NCI-H1694 (cell line): Measurements from ENCODE around the gene COL13A1.

Source experiments
- DNase-seq: peaks from one replicate; lab custom pipeline; 2025; lab: John Stamatoyannopoulos, UW

The COL13A1 gene

DNA sequence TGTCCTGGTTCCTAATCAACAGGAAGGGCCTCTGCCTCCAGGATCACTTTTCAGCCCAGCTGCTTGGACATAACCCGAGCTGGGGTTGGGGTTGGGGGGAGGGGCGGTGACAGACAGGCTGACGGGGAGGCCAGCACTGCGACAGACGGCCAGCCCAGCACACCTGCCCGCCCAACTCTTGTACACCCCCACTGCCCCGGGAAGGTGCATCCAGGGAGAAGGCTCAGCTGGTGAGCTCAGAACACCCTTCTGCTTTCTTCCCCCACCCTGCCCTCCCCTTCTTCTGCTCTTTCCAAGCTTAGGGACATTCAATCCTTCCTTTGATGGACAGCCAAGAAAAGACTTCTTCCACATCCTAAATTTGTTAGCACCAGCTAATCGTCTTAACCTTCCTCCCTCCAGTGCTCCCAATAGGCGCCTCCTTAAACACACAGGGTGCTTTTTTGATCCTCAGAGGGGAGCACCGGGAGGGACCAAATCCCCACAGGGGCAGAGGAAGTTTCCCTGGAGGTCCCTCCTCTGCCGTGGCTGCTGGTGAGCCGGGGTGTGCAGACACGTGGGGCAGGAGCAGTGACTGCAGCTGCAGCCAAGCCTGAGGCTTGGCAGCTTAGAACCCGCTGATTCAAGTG, 44.7 kb downstream of the COL13A1 start:
- no peak for DNase-seq

DNA sequence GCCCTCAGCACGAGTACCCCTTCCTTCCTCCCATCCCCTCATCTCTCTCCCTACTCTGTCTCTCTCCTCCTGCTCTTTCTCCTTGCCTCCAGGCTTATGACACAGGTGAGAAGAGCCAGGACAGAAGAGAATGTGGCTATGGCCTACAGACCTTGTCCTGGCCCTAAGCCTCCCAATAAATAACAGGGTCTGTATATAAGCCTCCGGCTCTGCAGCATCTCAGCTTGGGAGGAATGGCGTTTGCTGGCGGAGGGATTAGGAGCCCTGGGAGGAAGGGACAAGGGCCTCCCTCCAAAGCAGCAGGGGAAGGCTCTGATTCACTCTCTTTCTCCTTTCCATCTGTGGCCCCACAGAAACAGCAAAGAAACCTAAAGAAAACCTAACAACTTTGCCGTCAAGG, 45.8 kb downstream of the COL13A1 start:
- DNase-seq = no peak

DNA sequence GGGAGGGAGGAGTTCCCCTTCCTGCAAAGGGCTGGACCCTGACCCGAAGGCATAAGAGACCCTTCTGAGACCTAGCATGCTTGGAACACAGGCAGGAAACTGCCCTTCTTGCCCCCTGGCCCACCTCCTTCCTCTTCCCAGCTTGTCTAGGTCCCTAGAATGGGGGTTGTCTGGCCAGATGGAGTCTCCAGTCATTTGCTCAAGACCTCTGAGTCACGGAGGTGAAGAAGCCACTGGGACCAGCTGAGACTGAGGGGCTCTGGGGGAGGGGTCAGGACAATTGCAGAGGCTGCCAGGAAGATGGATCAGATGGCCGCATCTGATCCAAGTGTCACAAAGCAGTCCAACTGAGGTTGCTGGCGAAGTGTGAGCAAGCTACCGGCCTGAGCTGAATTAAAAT, 46.2 kb downstream of the COL13A1 start:
- no peak for DNase-seq

DNA sequence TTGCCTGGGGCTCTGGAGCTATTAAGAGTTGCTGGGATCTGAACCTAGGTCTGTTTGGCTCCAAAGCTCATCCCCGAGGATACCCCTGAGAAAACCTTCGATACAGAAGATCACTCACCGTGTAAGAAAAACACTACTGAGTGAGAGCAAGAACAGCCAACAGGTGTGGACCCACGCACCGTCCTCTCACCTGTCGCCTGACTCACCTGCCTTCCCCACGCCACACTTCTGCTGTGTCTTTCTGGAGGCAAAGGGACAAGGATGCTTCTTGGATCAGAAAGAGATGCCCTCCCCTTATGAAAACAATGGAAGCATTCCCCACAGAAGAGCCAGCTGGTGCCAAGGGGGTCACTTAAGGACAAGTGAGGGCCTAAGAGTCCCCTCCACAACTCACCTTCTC, 46.7 kb downstream of the COL13A1 start:
- DNase-seq = no peak

DNA sequence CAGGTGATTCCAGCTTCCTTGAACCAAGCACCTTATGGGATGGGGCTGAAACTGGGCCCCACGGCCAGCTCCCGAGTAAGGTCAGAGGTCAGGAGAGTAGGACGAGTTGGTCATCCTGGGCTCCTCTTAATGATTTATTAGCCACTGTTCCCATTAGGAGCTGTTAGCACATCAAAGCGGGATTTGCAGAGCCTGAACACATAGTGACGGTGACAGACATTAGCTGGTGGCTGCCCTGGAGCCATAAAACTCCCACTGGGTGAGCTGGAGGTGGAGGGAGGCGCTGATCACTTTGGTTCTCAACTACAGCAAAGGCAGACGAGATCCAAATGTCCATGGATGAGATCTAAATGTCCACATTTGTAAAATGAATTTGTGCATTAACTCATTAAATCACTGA, 48.1 kb downstream of the COL13A1 start:
- no peak for DNase-seq

DNA sequence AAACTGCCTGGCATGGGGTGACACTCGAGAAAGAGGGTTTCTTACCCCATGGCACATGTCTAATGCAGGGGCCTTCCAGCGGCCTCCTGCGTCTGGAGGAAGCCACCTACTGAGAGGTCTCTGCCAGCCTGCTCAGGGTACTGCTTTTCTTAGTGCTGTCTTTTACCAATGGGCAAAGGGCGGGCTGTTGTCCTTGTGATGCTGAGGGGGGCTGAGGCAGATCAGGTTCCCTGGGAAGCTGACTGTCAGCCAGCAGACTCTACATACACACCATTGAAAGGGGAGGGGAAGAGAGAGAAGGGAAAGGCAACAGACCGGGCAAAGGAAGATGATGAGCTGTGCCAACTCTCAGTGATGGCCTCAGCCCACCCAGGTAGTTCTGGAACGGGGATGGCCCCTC, 48.7 kb downstream of the COL13A1 start:
- DNase-seq = no peak

DNA sequence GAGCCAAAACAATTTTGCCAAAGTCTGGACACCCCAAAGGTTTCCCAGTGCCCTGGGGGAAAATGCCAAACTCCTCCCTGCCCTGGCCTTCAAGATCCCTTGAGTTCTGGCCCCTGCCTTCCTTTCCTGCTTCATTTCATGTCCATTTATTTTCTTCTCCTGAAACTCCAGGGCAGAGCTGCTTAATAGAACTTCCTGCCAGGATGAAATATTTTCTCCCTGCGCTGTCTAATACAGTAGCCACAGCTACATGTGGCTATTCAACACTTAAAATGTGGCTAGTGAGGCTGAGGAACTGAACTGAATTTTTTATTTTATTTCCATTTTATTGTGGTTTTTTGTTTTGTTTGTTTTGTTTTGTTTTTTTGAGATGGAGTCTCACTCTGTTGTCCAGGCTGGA, 49.6 kb downstream of the COL13A1 start:
- DNase-seq = no peak

DNA sequence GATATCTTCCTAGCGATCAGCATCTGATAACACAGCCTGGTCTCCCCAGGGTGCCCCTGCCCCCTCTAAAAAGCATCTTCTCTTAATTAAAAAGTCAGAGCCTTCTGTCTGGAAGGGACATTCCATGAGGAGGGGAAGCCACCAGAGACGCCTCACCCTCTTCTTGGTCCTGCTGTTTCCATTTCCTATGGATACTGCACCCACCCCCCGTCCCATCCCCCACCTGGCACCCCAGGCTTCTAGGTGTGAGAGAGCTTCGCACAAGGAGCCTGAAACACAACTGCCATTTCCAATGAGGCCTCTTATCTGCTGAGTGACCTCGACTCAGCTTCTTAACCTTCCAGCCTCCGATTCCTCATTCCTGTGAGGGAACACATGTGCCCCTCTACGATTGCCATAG, 51.4 kb downstream of the COL13A1 start:
- DNase-seq = no peak

DNA sequence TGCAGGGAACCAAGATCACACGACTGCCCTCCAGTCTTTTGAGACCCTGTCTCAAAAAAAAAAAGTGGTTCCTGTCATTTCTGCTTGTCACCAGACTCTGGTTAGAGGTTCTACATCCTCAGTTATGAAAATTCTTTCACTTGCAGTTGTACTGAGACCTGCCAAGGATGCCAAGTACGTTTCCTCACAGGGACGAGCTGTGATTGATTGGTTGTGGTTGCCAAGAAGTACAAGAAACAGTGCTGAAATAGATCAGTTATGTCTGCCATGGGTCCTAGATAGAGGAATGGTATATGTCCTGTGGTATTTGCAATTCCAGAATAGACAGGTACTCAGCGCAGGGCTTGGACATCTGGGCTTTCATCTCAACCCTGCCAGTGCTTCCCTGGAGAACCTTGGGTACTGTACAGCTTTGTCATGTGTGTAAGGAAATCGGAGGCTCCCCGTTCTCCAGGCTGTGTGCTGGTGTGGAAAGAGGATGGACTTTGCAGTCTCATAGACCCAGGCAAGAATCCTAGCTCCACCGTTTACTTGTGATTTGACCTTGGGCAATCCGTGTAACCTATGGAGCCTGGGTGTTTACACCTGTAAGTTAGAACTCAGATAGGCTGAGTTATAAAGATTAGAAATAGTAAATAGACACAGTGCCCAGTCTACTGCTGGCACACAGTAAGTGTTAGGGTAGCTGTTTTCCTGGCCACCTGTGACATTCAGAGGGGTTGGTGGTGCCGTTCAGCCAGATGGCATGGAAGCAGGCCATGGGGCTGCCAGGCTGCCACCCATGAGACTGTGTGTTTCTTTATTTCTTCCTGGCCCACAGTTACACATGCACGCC, 53.0 kb downstream of the COL13A1 start:
- no peak for DNase-seq

DNA sequence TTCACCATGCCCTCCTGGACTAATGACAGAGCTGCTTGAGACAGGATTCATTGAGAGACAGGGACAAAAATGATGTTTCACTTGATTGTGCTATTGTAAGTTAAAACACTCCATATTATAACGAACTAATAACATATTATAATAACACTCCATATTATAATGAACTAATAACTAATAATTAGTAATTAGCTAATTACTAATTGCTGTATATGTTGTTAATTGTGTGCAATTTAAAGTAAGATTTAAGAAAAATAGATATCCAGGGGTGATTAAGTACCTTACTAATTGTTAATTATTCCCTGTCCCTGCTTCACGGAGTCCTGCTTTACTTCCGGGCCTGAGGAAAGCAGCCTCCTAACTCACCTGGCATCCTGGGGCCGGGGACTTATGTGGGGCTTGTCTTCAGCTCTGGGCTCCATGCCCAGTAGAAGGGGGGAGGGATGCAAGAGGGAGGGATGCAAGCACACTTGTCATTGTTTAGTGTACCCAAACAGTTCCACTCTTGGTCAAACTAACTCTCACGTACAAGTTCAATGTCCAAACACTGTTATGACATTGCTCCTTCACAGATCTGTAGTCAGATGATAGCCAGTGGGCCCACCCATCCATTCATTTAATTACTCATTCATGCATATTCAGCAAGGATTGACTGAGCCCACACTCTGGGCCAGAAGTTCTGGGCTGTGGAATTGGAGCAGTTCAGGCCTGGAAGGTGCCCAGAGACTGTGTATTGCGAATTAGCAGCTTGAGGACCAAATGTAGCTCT, 53.8 kb downstream of the COL13A1 start:
- DNase-seq = no peak

DNA sequence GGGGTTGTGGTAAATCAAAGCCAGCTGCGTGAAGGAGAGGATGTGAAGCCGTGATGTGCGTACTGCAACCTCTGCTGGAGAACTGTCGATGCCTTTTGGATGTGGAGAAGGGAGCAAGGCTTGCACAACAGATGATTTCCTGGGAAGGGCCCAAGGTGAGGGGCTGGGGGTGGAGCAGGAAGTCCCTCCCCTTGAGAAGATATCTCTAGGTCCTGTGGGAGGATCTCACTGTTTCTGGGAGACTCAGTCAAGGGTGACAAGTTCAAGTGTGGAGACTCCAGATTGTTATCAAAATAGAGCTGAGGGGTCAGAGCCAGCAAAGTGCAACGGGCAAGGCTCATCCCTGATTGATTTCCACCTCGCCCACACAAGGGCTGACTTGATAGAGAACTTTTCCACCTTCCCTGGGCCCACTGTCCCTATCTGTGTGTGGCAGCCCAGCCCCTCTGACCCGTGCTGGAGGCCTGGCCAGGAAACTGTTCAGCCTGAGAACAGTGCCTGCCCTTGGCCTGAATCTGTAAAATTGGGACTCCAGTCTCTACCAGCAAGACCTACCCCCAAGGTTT, 55.0 kb downstream of the COL13A1 start:
- no peak for DNase-seq

DNA sequence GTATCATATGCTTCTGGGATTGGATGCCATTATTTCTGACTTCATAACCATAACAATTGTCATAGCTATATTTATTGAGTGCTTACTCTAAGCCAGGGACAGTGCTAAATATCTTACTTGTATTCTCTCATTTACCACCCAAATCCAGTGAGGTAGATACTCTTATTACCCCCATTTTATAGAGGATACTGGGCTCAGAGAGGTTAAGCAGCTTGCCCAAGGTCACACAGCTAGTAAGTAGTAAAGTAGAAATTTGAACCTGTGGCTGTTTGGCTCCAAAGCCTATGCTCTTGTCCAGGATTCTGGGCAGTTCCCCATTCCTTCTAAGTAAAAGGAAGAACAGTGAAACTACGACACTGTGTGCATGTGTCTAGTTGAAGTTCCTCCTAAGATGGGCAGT, 56.5 kb downstream of the COL13A1 start:
- no peak for DNase-seq

DNA sequence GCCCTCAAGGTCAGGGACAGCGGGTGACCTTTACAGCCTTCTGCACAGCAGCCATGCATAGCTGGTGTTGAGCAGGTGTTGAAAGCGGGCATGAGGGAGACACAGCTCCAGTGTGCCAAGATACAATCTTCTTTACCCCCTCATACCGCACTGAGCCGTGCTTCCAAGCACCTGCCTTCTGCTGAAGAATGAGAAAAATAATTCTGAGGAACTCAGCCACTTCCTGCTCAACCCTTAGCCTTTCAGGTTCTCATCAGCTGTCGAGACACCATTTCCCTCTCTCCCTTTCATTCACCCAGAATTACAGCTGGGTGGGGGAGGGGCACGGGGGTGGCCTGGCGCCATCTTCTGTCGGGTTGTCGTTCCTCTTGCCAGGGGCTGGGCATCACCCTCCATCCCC, 58.6 kb downstream of the COL13A1 start:
- DNase-seq = no peak

DNA sequence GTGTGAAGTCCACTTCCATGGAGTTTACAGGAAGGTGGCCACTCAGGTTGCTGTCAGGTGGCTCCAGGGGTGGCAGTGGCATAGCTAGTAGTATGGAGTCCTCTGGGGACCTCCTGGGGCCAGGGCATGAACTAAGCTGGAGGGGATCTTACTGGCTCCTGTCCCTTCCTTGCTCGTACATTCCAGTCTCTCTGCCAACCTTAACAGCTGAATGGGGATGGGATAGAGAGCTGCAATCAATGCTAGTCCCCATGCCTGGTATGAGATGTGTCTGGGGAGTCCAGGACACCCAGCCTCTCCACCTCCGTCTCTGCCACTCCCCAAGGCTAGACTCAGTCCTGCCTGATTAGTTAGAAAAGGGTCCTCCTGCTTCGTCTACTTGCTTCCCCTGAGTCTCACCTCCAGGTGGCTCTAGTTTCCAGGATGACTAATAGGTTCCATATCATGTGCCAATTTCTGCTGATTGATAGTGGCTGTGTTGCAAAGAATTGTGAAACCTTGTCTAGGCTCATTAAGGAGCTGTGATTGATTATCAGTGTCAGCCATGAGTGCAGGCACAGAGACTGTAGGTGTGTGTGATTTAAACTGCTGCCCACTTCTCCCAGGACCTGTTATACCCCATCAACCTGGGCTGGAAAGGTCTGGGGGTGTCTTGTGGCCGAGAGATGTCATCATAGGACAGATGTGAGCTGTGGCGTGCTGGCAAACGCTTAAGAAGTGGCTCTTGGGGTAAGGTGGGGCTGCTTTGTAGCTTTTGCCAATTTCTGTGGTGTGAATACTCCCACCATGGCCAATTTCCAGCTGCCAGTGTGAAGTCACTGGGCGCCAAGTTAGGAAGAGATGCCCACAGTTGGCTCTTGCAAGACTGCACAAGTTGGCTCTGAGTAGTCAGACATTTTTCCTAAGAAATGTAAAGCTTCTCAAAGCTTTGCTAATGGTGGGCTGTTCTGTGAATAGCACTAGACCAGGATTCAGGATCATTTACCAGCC, 59.8 kb downstream of the COL13A1 start:
- peak; percentile 74 for DNase-seq

DNA sequence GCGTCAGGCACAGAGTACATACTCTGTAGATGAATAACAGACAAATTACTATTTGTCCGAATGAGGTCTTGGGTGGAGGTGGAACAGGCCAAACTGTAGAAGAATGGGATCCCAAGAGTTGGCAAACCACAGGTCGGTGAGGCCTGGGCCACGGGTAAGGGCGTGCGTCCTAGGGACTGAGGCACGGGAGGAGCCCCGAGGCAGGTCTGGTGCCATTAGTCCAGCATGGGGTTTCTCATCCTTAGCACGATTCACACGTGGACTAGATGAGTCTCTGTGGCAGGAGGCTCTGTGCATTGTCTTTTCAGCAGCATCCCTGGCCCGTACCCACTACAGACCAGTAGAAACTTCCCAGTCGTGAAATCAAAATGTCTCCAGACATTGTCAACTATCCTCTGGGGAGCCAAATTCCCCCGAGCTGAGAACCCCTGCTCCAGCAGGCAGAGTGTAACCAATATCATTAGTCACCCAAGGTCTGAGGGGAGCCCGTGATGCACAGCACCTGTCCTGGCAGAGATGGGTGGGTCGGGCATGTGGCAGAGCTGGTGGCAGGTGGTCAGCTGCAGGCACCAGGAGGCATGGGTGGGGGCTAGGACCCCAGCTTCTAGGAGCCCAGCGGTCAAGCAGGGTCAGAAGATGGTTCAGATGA, 61.3 kb downstream of the COL13A1 start:
- DNase-seq = no peak

DNA sequence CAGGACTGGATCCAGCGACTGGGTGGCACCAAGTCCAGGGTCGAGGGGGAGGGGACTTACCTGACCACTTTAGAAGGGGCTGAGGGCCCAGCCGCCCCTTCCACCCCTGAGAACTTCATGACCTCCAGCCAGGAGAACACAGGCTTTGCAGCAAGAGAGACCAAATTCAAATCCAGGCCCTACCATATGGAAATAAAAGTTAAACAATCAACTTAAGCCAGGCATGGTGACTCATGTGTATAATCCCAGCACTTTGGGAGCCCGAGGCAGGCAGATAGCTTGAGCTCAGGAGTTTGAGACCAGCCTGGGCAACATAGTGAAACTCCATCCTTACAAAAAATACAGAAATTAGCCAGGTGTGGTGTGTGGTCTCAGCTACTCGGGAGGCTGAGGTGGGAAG, 61.9 kb downstream of the COL13A1 start:
- no peak for DNase-seq

DNA sequence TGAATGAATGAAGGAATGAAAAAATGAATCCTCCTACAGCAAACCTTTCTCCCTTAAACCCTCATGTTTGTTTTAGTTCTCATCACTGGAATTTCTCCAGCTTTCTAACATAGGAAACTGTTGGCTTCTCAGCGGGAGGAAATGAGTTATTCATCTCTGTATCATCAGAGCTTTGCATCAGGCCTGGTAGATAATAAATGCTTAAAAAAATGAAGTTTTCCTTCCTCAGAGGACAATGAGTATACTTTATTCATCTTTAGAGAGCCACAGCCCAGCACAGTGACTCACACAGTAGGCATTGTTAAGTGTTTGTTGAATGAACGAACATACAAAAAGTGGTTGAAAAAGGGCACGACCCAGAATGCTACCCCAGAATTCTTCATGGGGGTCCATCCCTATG, 62.6 kb downstream of the COL13A1 start:
- DNase-seq = no peak

DNA sequence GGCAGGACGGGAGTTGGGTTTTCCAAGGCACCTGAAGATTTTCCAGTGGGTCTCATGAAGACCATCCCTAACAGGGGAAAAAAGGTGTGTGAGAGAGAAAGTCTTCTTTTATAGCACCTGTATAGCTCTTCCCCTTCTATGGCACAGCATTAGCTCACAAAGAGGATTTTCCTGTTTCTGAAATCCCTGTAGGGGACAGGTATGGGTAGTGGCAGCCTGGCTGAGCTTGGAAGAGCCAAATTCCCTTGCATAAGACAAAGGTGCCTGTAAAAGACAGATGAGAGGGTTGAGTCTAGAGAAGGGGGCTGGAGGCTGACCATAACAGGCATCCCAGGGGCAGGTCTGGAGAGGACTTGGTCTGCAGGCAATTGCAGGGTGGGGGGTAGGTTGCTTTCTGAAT, 63.7 kb downstream of the COL13A1 start:
- no peak for DNase-seq

DNA sequence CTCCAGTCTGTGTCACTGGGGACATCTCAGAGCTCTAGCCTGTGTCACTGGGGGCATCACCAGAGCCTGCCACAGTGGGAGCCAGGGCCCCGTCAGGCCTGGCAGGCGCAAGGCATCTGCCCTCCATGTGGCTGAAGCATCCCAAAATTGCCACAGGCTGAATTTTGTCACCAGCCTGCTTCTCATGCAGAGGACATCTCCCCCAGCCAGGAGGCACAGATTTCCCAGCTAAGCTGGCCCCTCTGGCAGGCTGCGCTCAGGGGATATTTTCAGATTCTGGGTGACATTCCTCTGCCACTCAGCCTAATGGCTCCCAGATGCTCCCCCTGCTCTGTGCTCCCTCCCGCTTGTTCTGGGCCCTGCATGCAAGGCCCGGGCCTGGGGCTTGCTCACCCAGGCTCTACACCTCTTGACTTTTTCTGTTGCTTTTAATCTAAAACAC, 64.6 kb downstream of the COL13A1 start:
- DNase-seq = no peak

DNA sequence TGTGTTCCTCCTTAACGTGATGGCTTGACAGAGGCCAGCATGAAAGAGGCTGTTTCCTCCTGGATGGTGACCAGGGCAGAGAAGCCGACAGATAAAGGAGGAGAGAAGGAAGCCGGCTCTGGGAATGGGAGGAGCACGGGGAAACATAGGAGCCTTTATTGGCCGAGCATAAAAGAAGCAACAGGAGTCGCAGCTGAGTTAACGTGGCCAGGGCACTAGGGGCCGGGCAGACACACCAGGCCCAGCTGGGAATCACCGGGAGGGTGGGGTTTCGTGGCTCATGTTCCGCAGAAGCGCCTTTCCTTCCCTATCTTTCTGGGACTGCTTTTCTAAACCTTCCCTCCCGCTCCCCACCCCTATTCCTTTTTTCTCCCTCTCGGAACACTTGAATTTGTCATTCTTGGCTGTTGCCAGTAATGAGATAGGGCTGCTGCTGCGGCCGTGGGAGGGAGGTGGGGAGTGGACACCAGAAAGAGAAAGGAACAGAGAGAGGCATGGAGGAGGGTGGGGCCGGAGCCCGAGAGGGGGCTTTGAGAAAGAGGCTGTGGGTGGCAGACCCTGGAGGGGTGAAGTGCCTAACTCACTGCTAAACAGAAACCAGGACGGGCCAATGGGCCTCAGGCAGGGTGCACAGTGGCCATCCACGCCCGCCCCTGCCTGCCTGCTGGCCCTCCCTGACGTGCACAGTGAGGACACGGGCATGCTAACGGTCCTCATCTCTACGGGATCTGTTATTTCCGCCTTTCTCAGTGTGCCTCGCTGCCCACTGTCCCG, 65.2 kb downstream of the COL13A1 start:
- no peak for DNase-seq
